ENCODE data around the gene FSHR. TPM values are rescaled to one million over a fixed set of nuclear protein-coding genes. Genes with fewer than 3 reads are reported as not detected.

FSHR gene
- total and polyA plus RNA-seq, 2 experiments from 2014 or later: not detected

- TF ChIP-seq NANOG (IDR thresholded peaks at IDR 0.05; ENCODE audit: borderline replicate concordance) (no peak), ZNF331 (CRISPR knock-in tag; IDR thresholded peaks at IDR 0.05; ENCODE audit: low read depth) (no peak), ZNF114 (CRISPR knock-in tag; IDR thresholded peaks at IDR 0.05) (no peak), POLR2AphosphoS5 (IDR thresholded peaks at IDR 0.05; ENCODE audit: low read depth) (no peak)
- TF ChIP-seq, protein P1, sequence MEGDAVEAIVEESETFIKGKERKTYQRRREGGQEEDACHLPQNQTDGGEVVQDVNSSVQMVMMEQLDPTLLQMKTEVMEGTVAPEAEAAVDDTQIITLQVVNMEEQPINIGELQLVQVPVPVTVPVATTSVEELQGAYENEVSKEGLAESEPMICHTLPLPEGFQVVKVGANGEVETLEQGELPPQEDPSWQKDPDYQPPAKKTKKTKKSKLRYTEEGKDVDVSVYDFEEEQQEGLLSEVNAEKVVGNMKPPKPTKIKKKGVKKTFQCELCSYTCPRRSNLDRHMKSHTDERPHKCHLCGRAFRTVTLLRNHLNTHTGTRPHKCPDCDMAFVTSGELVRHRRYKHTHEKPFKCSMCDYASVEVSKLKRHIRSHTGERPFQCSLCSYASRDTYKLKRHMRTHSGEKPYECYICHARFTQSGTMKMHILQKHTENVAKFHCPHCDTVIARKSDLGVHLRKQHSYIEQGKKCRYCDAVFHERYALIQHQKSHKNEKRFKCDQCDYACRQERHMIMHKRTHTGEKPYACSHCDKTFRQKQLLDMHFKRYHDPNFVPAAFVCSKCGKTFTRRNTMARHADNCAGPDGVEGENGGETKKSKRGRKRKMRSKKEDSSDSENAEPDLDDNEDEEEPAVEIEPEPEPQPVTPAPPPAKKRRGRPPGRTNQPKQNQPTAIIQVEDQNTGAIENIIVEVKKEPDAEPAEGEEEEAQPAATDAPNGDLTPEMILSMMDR (conservative IDR thresholded peaks at IDR 0.05; ENCODE audit: low read depth in 2 of 2): no peak
Observed at GRCh38 chr2:49105506-49105905, 48.8 kb downstream of the FSHR start (continued).

GRCh38 chr2:49102146-49102545, 52.2 kb downstream of the FSHR start:
- H3K9me2 ChIP-seq (ENCODE audit: insufficient read depth): no peaks in the 10 kb centered on the region
- no peak for DNase-seq (ENCODE audit: low spot score)
- TF ChIP-seq, protein P2, sequence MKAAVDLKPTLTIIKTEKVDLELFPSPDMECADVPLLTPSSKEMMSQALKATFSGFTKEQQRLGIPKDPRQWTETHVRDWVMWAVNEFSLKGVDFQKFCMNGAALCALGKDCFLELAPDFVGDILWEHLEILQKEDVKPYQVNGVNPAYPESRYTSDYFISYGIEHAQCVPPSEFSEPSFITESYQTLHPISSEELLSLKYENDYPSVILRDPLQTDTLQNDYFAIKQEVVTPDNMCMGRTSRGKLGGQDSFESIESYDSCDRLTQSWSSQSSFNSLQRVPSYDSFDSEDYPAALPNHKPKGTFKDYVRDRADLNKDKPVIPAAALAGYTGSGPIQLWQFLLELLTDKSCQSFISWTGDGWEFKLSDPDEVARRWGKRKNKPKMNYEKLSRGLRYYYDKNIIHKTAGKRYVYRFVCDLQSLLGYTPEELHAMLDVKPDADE (IDR thresholded peaks at IDR 0.05): no peak
- TF ChIP-seq STAT1 (IDR thresholded peaks at IDR 0.05; ENCODE audit: unreplicated experiment): no peak
- TF ChIP-seq EZH2phosphoT487 (IDR thresholded peaks at IDR 0.05; ENCODE audit: unreplicated experiment): no peak
- TF ChIP-seq, protein P1 (conservative IDR thresholded peaks at IDR 0.05; ENCODE audit: low read depth in 2 of 2): no peak
- TF ChIP-seq, protein P3, sequence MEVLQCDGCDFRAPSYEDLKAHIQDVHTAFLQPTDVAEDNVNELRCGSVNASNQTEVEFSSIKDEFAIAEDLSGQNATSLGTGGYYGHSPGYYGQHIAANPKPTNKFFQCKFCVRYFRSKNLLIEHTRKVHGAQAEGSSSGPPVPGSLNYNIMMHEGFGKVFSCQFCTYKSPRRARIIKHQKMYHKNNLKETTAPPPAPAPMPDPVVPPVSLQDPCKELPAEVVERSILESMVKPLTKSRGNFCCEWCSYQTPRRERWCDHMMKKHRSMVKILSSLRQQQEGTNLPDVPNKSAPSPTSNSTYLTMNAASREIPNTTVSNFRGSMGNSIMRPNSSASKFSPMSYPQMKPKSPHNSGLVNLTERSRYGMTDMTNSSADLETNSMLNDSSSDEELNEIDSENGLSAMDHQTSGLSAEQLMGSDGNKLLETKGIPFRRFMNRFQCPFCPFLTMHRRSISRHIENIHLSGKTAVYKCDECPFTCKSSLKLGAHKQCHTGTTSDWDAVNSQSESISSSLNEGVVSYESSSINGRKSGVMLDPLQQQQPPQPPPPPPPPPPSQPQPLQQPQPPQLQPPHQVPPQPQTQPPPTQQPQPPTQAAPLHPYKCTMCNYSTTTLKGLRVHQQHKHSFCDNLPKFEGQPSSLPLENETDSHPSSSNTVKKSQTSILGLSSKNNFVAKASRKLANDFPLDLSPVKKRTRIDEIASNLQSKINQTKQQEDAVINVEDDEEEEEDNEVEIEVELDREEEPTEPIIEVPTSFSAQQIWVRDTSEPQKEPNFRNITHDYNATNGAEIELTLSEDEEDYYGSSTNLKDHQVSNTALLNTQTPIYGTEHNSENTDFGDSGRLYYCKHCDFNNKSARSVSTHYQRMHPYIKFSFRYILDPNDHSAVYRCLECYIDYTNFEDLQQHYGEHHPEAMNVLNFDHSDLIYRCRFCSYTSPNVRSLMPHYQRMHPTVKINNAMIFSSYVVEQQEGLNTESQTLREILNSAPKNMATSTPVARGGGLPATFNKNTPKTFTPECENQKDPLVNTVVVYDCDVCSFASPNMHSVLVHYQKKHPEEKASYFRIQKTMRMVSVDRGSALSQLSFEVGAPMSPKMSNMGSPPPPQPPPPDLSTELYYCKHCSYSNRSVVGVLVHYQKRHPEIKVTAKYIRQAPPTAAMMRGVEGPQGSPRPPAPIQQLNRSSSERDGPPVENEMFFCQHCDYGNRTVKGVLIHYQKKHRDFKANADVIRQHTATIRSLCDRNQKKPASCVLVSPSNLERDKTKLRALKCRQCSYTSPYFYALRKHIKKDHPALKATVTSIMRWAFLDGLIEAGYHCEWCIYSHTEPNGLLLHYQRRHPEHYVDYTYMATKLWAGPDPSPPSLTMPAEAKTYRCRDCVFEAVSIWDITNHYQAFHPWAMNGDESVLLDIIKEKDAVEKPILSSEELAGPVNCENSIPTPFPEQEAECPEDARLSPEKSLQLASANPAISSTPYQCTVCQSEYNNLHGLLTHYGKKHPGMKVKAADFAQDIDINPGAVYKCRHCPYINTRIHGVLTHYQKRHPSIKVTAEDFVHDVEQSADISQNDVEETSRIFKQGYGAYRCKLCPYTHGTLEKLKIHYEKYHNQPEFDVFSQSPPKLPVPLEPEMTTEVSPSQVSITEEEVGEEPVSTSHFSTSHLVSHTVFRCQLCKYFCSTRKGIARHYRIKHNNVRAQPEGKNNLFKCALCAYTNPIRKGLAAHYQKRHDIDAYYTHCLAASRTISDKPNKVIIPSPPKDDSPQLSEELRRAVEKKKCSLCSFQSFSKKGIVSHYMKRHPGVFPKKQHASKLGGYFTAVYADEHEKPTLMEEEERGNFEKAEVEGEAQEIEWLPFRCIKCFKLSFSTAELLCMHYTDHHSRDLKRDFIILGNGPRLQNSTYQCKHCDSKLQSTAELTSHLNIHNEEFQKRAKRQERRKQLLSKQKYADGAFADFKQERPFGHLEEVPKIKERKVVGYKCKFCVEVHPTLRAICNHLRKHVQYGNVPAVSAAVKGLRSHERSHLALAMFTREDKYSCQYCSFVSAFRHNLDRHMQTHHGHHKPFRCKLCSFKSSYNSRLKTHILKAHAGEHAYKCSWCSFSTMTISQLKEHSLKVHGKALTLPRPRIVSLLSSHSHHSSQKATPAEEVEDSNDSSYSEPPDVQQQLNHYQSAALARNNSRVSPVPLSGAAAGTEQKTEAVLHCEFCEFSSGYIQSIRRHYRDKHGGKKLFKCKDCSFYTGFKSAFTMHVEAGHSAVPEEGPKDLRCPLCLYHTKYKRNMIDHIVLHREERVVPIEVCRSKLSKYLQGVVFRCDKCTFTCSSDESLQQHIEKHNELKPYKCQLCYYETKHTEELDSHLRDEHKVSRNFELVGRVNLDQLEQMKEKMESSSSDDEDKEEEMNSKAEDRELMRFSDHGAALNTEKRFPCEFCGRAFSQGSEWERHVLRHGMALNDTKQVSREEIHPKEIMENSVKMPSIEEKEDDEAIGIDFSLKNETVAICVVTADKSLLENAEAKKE (CRISPR knock-in tag; IDR thresholded peaks at IDR 0.05): no peak
- no peak for TF ChIP-seq ZNF331 (CRISPR knock-in tag; IDR thresholded peaks at IDR 0.05; ENCODE audit: low read depth)
- TF ChIP-seq ZNF114 (CRISPR knock-in tag; IDR thresholded peaks at IDR 0.05): no peak
- no peak for TF ChIP-seq REST (IDR thresholded peaks at IDR 0.05; ENCODE audit: unreplicated experiment)
- TF ChIP-seq NANOG (IDR thresholded peaks at IDR 0.05; ENCODE audit: borderline replicate concordance): no peak

More at GRCh38 chr2:49102146-49102545, 52.2 kb downstream of the FSHR start:
- no peak overlapping the region for H3K4me3 ChIP-seq
- H3K36me3 ChIP-seq (ENCODE audit: insufficient read depth): no peaks in the 10 kb centered on the region
- ATAC-seq: no peak
- no peaks in the 10 kb centered on the region for H3F3A ChIP-seq (replicated peaks; ENCODE audit: low read depth)
- H3K27me3 Mint-ChIP-seq (ENCODE audit: insufficient read depth, low read depth, poor library complexity): peaks cover 4% of the 10 kb centered on the region
- no peak overlapping the region for H3K4me2 ChIP-seq
- H3K4me1 ChIP-seq (ENCODE audit: insufficient read depth): no peaks in the 10 kb centered on the region
- H3K27me3 ChIP-seq (ENCODE audit: insufficient read depth): no peaks in the 10 kb centered on the region
- H4K20me1 ChIP-seq (replicated peaks; ENCODE audit: insufficient read depth): no peaks in the 10 kb centered on the region
- no peaks in the 10 kb centered on the region; the same call in 2 of the 3 replicates for H3K4me1 Mint-ChIP-seq
- H3K79me2 ChIP-seq (replicated peaks; ENCODE audit: insufficient read depth): no peaks in the 10 kb centered on the region
- H3K27ac Mint-ChIP-seq: no peak overlapping the region
- H3K9me3 Mint-ChIP-seq: no peaks in the 10 kb centered on the region
- no peak overlapping the region for H3K27ac ChIP-seq (ENCODE audit: low read depth)
- H2AFZ ChIP-seq: no peak overlapping the region
- no peaks in the 10 kb centered on the region for H3K36me3 Mint-ChIP-seq (ENCODE audit: low read depth)
- no peak overlapping the region for H3K4me3 Mint-ChIP-seq
